GM12878 (cell line): ENCODE results near the gene MVK. TPM values are rescaled to one million over a fixed set of nuclear protein-coding genes. Genes with fewer than 3 reads are reported as not detected.

Experiments used
- ATAC-seq: fragments of 200-7000 bp; cut with Tn5 transposase; 3 replicates; pipeline ENCODE4 v1.9.1; 2020; ENCODE audit warnings: mild to moderate bottlenecking, moderate library complexity
- BruUV-seq: library from RNA; stranded (reverse); fragments of 400-500 nt; replicated peaks from 2 replicates; lab custom pipeline; 2021; lab: Mats Ljungman, UMichigan
- CTCF ChIA-PET: fragments of 300-600 bp; sonication (Branson Sonifier 250); formaldehyde crosslinking; extraction: SDS; loops from one replicate; lab custom pipeline; 2021; ENCODE audit warnings: inconsistent platforms; lab: Yijun Ruan, JAX
- POLR2A ChIA-PET: fragments of 350-600 bp; formaldehyde crosslinking; extraction: SDS; loops from one replicate; lab custom pipeline; 2021; ENCODE audit warnings: inconsistent platforms; lab: Charles Lee
- RAD21 ChIA-PET: fragments of 300-600 bp; sonication (Branson Sonifier 250); formaldehyde crosslinking; loops from one replicate; lab custom pipeline; 2023; ENCODE audit warnings: antibody characterized with exemption; ENCODE audit not compliant: unreplicated experiment; lab: Charles Lee
- SMC1A ChIA-PET: fragments of 300-600 bp; sonication (Branson Sonifier 250); formaldehyde crosslinking; loops from one replicate; lab custom pipeline; 2023; ENCODE audit not compliant: unreplicated experiment, uncharacterized antibody; lab: Charles Lee
- DNase-seq: peaks from one replicate; pipeline ENCODE4 v3.0.0-alpha.2; 2011; ENCODE audit warnings: low read depth, low spot score
- FAIRE-seq: peaks from 3 replicates; lab custom pipeline; 2011; peaks lifted over from hg19 to GRCh38; lab: Jason Lieb, UNC
- H2AFZ ChIP-seq: 2 replicates; pipeline ENCODE4 v1.6.0; 2011; ENCODE audit warnings: low read depth, low read length, control low read depth; ENCODE audit not compliant: control insufficient read depth
- H3K27ac ChIP-seq: 2 replicates; pipeline ENCODE4 v1.5.1; 2011; ENCODE audit warnings: control low read depth; ENCODE audit not compliant: control insufficient read depth, insufficient read depth
- H3K27me3 ChIP-seq, 2 experiments: replicated peaks in 1 of 2; 2 replicates each; pipeline versions ENCODE4 v1.6.0 to v1.6.1; 2011; ENCODE audit warnings: low read length in 1 of 2; ENCODE audit not compliant: control insufficient read depth in 2 of 2, insufficient read depth in 2 of 2
- H3K36me3 ChIP-seq, 2 experiments: 2 replicates each; pipeline ENCODE4 v1.5.1; 2011; ENCODE audit warnings: low read length in 1 of 2; ENCODE audit not compliant: control insufficient read depth in 2 of 2, insufficient read depth in 2 of 2
- H3K4me1 ChIP-seq: 2 replicates; pipeline ENCODE4 v1.6.1; 2011; ENCODE audit warnings: mild to moderate bottlenecking, low read length, moderate library complexity, mixed read lengths; ENCODE audit not compliant: control insufficient read depth, insufficient read depth
- H3K4me2 ChIP-seq: 2 replicates; pipeline ENCODE4 v1.6.0; 2011; ENCODE audit warnings: control low read depth; ENCODE audit not compliant: control insufficient read depth, insufficient read depth
- H3K4me3 ChIP-seq: fragments of 200-600 bp; sonication (generic); 2 replicates; pipeline ENCODE4 v1.5.1; 2016
- H3K79me2 ChIP-seq: 2 replicates; pipeline ENCODE4 v1.6.0; 2011; ENCODE audit warnings: low read length; ENCODE audit not compliant: control insufficient read depth, insufficient read depth
- H3K9ac ChIP-seq: 2 replicates; pipeline ENCODE4 v1.8.0; 2011; ENCODE audit warnings: low read length, control low read depth, mixed read lengths; ENCODE audit not compliant: control insufficient read depth, insufficient read depth
- H3K9me3 ChIP-seq: replicated peaks from 3 replicates; pipeline ENCODE4 v1.5.1; 2011; ENCODE audit warnings: mild to moderate bottlenecking, low read length; ENCODE audit not compliant: control insufficient read depth, insufficient read depth
- H4K20me1 ChIP-seq: 2 replicates; pipeline ENCODE4 v1.6.0; 2011; ENCODE audit not compliant: control insufficient read depth, insufficient read depth
- BRCA1 ChIP-seq: IDR thresholded peaks from 2 replicates; pipeline ENCODE4 v1.6.1; 2011; ENCODE audit warnings: low read depth, low read length, improper control_type of control experiment
- CEBPB ChIP-seq, 2 experiments: fragments of 150-350 bp in 1 of 2; IDR thresholded peaks; 2 replicates each; pipeline ENCODE4 v1.6.1; 2012 to 2014; ENCODE audit warnings: low read depth in 2 of 2, low read length in 2 of 2, borderline replicate concordance in 1 of 2, inconsistent platforms in 1 of 2
- CHD4 ChIP-seq: fragments of 200-600 bp; sonication (generic); IDR thresholded peaks from 2 replicates; pipeline ENCODE4 v1.6.1; 2016; ENCODE audit warnings: mild to moderate bottlenecking
- CREB1 ChIP-seq: IDR thresholded peaks from 2 replicates; pipeline ENCODE4 v1.6.1; 2012; ENCODE audit warnings: low read depth, mild to moderate bottlenecking, inconsistent platforms
- EP300 ChIP-seq, 2 experiments: fragments of 150-350 bp in 1 of 2; IDR thresholded peaks; 2 replicates each; pipeline ENCODE4 v1.6.1; 2011 to 2012; ENCODE audit warnings: low read depth in 2 of 2, low read length in 2 of 2, borderline replicate concordance in 1 of 2, improper control_type of control experiment in 1 of 2, inconsistent platforms in 1 of 2; ENCODE audit not compliant: control insufficient read depth in 1 of 2
- HDAC6 ChIP-seq: fragments of 200-600 bp; sonication (generic); IDR thresholded peaks from one replicate; pipeline ENCODE4 v1.8.0; 2017; ENCODE audit warnings: antibody characterized with exemption; ENCODE audit not compliant: unreplicated experiment
- JUND ChIP-seq: IDR thresholded peaks from 2 replicates; pipeline ENCODE4 v1.6.1; 2012; ENCODE audit warnings: low read depth, mild to moderate bottlenecking, low read length, improper control_type of control experiment, moderate library complexity
- KAT2A ChIP-seq: conservative IDR thresholded peaks from 2 replicates; pipeline ENCODE4 v1.6.1; 2011; ENCODE audit warnings: low read depth, low read length; ENCODE audit not compliant: control insufficient read depth
- KLF5 ChIP-seq: fragments of 450-650 bp; IDR thresholded peaks from 2 replicates; pipeline ENCODE4 v1.6.1; 2014; ENCODE audit warnings: mild to moderate bottlenecking; ENCODE audit not compliant: partially characterized antibody
- MEF2A ChIP-seq: IDR thresholded peaks from 2 replicates; pipeline ENCODE4 v1.6.1; 2011; ENCODE audit warnings: low read depth, mild to moderate bottlenecking, low read length, moderate library complexity; ENCODE audit not compliant: insufficient read depth
- MLLT1 ChIP-seq: fragments of 450-650 bp; IDR thresholded peaks from 2 replicates; pipeline ENCODE4 v1.6.1; 2016; ENCODE audit warnings: mild to moderate bottlenecking
- MXI1 ChIP-seq: fragments of 150-350 bp; IDR thresholded peaks from 2 replicates; pipeline ENCODE4 v1.6.1; 2011; ENCODE audit warnings: low read depth, mild to moderate bottlenecking, inconsistent platforms, low read length, improper control_type of control experiment
- POLR2A ChIP-seq: IDR thresholded peaks from 2 replicates; pipeline ENCODE4 v1.6.1; 2011; ENCODE audit warnings: low read depth, mild to moderate bottlenecking, low read length
- SIN3A ChIP-seq: IDR thresholded peaks from 2 replicates; pipeline ENCODE4 v1.6.1; 2012; ENCODE audit warnings: low read depth, low read length, improper control_type of control experiment
- SP1 ChIP-seq: IDR thresholded peaks from one replicate; pipeline ENCODE4 v1.6.1; 2011; ENCODE audit warnings: low read depth, low read length
- USF2 ChIP-seq: IDR thresholded peaks from 2 replicates; pipeline ENCODE4 v1.6.1; 2011; ENCODE audit warnings: low read depth, low read length, improper control_type of control experiment, borderline replicate concordance
- ZNF207 ChIP-seq: fragments of 450-650 bp; IDR thresholded peaks from 2 replicates; pipeline ENCODE4 v1.6.1; 2014; ENCODE audit warnings: antibody characterized with exemption, mild to moderate bottlenecking, borderline replicate concordance
- ZNF384 ChIP-seq: IDR thresholded peaks from 2 replicates; pipeline ENCODE4 v1.6.1; 2012; ENCODE audit warnings: low read depth, mild to moderate bottlenecking, low read length, improper control_type of control experiment, borderline replicate concordance
- WGBS: methylation state at CpG from one replicate; pipeline ENCODE4 v1.1.6; 2016; ENCODE audit warnings: low lambda C conversion rate; ENCODE audit not compliant: insufficient replicate concordance, insufficient coverage; ENCODE audit errors: missing lambda C conversion rate; 5-methylcytosine and 5-hydroxymethylcytosine counted together
- in situ Hi-C: fragments of 300-500 bp; cut with MboI; formaldehyde crosslinking; loops from 9 replicates; pipeline ENCODE4 v1.14.3; 2018; ENCODE audit warnings: mixed read lengths
- intact Hi-C: fragments of 100-400 bp; cut with micrococcal nuclease; formaldehyde crosslinking; loops from one replicate; pipeline ENCODE4 v1.14.2; 2022; ENCODE audit not compliant: unreplicated experiment
- polyA plus RNA-seq, 11 experiments: library from polyadenylated mRNA; depleted of rRNA in 4 of 11; unstranded in 6 of 11; stranded (reverse) in 5 of 11; fragments of >200 nt; fragmentation: Nextera tagmentation in 4 of 11; fragmentation: Illumina TruSeq in 1 of 11; extraction: Ambion mirVana in 4 of 11; extraction: Trizol in 1 of 11; gene quantifications; 1 replicate in 1 of 11; 2 replicates in 10 of 11; pipeline versions ENCODE4 v1.2.1 to v1.2.3, GENCODE V29; 2011 to 2016; ENCODE audit warnings: inconsistent platforms in 2 of 11, missing spikeins in 2 of 11, low read depth in 1 of 11
- total RNA-seq, 4 experiments: library from RNA; depleted of rRNA in 3 of 4; stranded (reverse); fragments of >200 nt in 3 of 4; fragmentation: Illumina TruSeq in 1 of 4; extraction: Trizol in 1 of 4; gene quantifications; 2 replicates each; pipeline versions ENCODE4 v1.2.1 to v1.2.3, GENCODE V29; 2013 to 2021

The MVK gene
- total and polyA plus RNA-seq, 10 of the 15 experiments (the other 5 are each of a cell fraction or from before 2014, with no cell fraction given) = 0.24 to 46.7 (median 31.9) TPM

GRCh38 chr12:109568486-109568885 lies 5.1 kb upstream of the MVK start:
- FAIRE-seq = no peak
- Histone ChIP-seq H3K79me2 (peaks cover 4% of the 10 kb centered on the region), H4K20me1 (no peaks in the 10 kb centered on the region), H2AFZ (no peak overlapping the region), H3K36me3 (peaks cover 1 to 20% of the 10 kb centered on the region in 2 experiments; a peak in 3 of 4 replicates), H3K27ac (no peak overlapping the region), H3K4me3 (no peak overlapping the region), H3K4me2 (no peak overlapping the region), H3K4me1 (no peaks in the 10 kb centered on the region), H3K9me3 (no peaks in the 10 kb centered on the region; the same call in 2 of the 3 replicates), H3K27me3 (no peaks in the 10 kb centered on the region), H3K9ac (no peak overlapping the region)
- 94% methylated on average over 7 of the region's 7 CpGs for WGBS
- CTCF ChIA-PET = interaction anchor here (1.2 kb wide), 1 partner anchor 29 kb away, joined by 5 read pairs; no protein-coding TSS in a partner anchor
- no peak for ATAC-seq
- in situ Hi-C loops (no loop called here), intact Hi-C loops (no loop called here)
- no peak for DNase-seq
- POLR2A ChIA-PET = no interaction called here
- TF ChIP-seq JUND (no peak), CREB1 (no peak), KAT2A (no peak), ZNF384 (no peak), CEBPB (IDR thresholded peaks at IDR 0.05; ENCODE audit: borderline replicate concordance in 1 of 2, low read depth in 2 of 2, low read length in 2 of 2) (no peak), MLLT1 (no peak), HDAC6 (no peak), POLR2A (no peak), MEF2A (no peak), CHD4 (no peak), KLF5 (no peak), SP1 (no peak), USF2 (no peak), SIN3A (no peak), ZNF207 (no peak), MXI1 (no peak), EP300 (IDR thresholded peaks at IDR 0.05; ENCODE audit: borderline replicate concordance in 1 of 2, control insufficient read depth in 1 of 2, low read depth in 2 of 2, low read length in 2 of 2) (no peak), BRCA1 (no peak)
- SMC1A ChIA-PET = no interaction called here
- RAD21 ChIA-PET = no interaction called here
- BruUV-seq = no TSS peak
